Measurements from ENCODE around the gene DNM3. TPM values are rescaled to one million over a fixed set of nuclear protein-coding genes. Genes with fewer than 3 reads are reported as not detected.

Gene DNM3
- total and polyA plus RNA-seq, 2 experiments from 2014 or later, result 5.2 to 12.2 TPM

GRCh38 chr1:171984262-171984661 lies 143.0 kb downstream of the DNM3 start:
- Histone ChIP-seq H3K4me3 (no peak overlapping the region), H4K20me1 (replicated peaks; ENCODE audit: insufficient read depth) (no peaks in the 10 kb centered on the region), H3K4me2 (no peak overlapping the region), H3K79me2 (replicated peaks; ENCODE audit: insufficient read depth) (no peaks in the 10 kb centered on the region), H3F3A (replicated peaks; ENCODE audit: low read depth) (no peaks in the 10 kb centered on the region), H3K4me1 (ENCODE audit: insufficient read depth) (0 out of 2 replicates have a peak, but pooled peaks cover 10% of the 10 kb centered on the region), H3K9me2 (ENCODE audit: insufficient read depth) (no peaks in the 10 kb centered on the region), H3K27me3 (ENCODE audit: insufficient read depth) (no peaks in the 10 kb centered on the region), H3K27ac (ENCODE audit: low read depth) (no peak overlapping the region), H2AFZ (no peak overlapping the region), H3K36me3 (ENCODE audit: insufficient read depth) (no peaks in the 10 kb centered on the region)
- Mint-ChIP-seq H3K9me3 (no peaks in the 10 kb centered on the region), H3K27me3 (ENCODE audit: insufficient read depth, low read depth, poor library complexity) (no peaks in the 10 kb centered on the region), H3K36me3 (ENCODE audit: low read depth) (no peaks in the 10 kb centered on the region), H3K27ac (no peak overlapping the region), H3K4me3 (no peak overlapping the region), H3K4me1 (peaks cover 11% of the 10 kb centered on the region)
- TF ChIP-seq ZNF114 (CRISPR knock-in tag; IDR thresholded peaks at IDR 0.05), result no peak
- ATAC-seq (no peak), DNase-seq (ENCODE audit: low spot score) (no peak)

GRCh38 chr1:171984850-171985485 lies 143.7 kb downstream of the DNM3 start:
- H3K4me2 ChIP-seq, result no peak overlapping the region
- no peaks in the 10 kb centered on the region for H4K20me1 ChIP-seq (replicated peaks; ENCODE audit: insufficient read depth)
- H3K4me1 ChIP-seq (ENCODE audit: insufficient read depth), result 0 out of 2 replicates have a peak, but pooled peaks cover 3% of the 10 kb centered on the region
- H3K36me3 ChIP-seq (ENCODE audit: insufficient read depth), result no peaks in the 10 kb centered on the region
- Mint-ChIP-seq H3K36me3 (ENCODE audit: low read depth) (no peaks in the 10 kb centered on the region), H3K4me1 (peaks cover 8% of the 10 kb centered on the region), H3K27ac (no peak overlapping the region), H3K4me3 (no peak overlapping the region), H3K27me3 (ENCODE audit: insufficient read depth, low read depth, poor library complexity) (no peaks in the 10 kb centered on the region), H3K9me3 (no peaks in the 10 kb centered on the region)
- ATAC-seq (peak; percentile 91), DNase-seq (ENCODE audit: low spot score) (peak; percentile 72)
- H3K79me2 ChIP-seq (replicated peaks; ENCODE audit: insufficient read depth), result no peaks in the 10 kb centered on the region
- H3F3A ChIP-seq (replicated peaks; ENCODE audit: low read depth), result no peaks in the 10 kb centered on the region
- H2AFZ ChIP-seq, result no peak overlapping the region
- no peak overlapping the region for H3K27ac ChIP-seq (ENCODE audit: low read depth)
- no peak for TF ChIP-seq ETS1 (IDR thresholded peaks at IDR 0.05)
- TF ChIP-seq CTCF (conservative IDR thresholded peaks at IDR 0.05; ENCODE audit: low read depth in 2 of 2), result peak; percentile 92 to 96
- H3K4me3 ChIP-seq, result no peak overlapping the region
- no peaks in the 10 kb centered on the region for H3K9me2 ChIP-seq (ENCODE audit: insufficient read depth)
- no peaks in the 10 kb centered on the region for H3K27me3 ChIP-seq (ENCODE audit: insufficient read depth)

- Histone ChIP-seq H3K27me3 (ENCODE audit: insufficient read depth) (no peaks in the 10 kb centered on the region), H3K9me2 (ENCODE audit: insufficient read depth) (no peaks in the 10 kb centered on the region), H4K20me1 (replicated peaks; ENCODE audit: insufficient read depth) (no peaks in the 10 kb centered on the region), H3K4me1 (ENCODE audit: insufficient read depth) (no peaks in the 10 kb centered on the region), H3F3A (replicated peaks; ENCODE audit: low read depth) (no peaks in the 10 kb centered on the region), H3K79me2 (replicated peaks; ENCODE audit: insufficient read depth) (no peaks in the 10 kb centered on the region), H3K4me2 (no peak overlapping the region), H2AFZ (no peak overlapping the region), H3K27ac (ENCODE audit: low read depth) (no peak overlapping the region), H3K36me3 (ENCODE audit: insufficient read depth) (no peaks in the 10 kb centered on the region), H3K4me3 (no peak overlapping the region)
- ATAC-seq (peak; percentile 87), DNase-seq (ENCODE audit: low spot score) (peak; percentile 51)
- Mint-ChIP-seq H3K9me3 (no peaks in the 10 kb centered on the region), H3K27ac (no peak overlapping the region), H3K36me3 (ENCODE audit: low read depth) (no peaks in the 10 kb centered on the region), H3K27me3 (ENCODE audit: insufficient read depth, low read depth, poor library complexity) (peaks cover 2% of the 10 kb centered on the region), H3K4me3 (no peak overlapping the region), H3K4me1 (peaks cover 7% of the 10 kb centered on the region; the same call in 2 of the 3 replicates)
- no peak for TF ChIP-seq ZNF462 (CRISPR knock-in tag; IDR thresholded peaks at IDR 0.05)
Measured at GRCh38 chr1:171985639-171986038, 144.3 kb downstream of the DNM3 start.
